ENCODE data around the gene ATXN1.

DNA sequence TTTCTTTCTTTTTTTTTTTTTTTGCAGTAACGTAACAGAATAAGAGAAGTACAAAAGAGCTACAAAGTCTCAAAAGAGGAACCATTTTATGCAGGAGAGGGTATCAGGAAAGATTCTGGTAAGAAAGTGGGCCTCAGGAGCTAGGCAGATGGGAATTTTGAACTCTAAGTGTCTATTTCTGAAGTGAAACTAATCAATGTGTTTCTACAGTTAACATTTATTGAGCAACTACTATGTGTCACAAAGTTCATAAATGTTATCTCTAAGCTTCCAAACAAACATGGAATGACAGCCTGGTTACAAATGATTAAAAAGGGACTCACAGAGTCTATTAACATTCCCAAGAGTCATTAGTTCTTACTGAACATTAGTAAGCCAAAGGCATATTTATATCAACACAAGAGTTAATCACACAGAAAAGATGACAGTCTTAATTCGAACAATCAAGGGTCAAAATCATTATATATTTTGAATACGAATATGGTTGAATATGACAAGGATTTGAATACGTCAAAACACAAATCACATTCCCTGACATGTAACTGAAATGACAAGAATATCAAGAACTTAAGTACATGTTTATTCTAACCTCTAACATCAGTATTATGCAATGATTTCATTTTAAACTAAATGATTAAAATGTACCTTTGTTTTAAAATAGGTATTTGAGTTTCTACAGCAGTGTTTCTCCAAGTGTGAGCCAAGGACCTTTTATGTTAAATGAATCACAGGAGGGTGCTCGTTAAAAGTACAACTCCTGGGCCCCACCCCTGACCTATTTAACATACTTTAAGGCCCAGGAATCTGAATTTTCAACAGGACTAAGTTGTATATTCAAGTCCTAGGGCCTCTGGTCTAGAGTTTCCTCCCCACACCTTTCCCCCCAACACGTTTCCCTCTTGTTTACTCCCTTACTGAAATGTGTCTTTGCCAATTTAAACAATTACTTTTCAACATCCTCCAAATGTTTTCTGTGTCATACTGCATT lies 89.7 kb downstream of the ATXN1 start:
- TF ChIP-seq, protein P1, sequence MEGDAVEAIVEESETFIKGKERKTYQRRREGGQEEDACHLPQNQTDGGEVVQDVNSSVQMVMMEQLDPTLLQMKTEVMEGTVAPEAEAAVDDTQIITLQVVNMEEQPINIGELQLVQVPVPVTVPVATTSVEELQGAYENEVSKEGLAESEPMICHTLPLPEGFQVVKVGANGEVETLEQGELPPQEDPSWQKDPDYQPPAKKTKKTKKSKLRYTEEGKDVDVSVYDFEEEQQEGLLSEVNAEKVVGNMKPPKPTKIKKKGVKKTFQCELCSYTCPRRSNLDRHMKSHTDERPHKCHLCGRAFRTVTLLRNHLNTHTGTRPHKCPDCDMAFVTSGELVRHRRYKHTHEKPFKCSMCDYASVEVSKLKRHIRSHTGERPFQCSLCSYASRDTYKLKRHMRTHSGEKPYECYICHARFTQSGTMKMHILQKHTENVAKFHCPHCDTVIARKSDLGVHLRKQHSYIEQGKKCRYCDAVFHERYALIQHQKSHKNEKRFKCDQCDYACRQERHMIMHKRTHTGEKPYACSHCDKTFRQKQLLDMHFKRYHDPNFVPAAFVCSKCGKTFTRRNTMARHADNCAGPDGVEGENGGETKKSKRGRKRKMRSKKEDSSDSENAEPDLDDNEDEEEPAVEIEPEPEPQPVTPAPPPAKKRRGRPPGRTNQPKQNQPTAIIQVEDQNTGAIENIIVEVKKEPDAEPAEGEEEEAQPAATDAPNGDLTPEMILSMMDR (IDR thresholded peaks at IDR 0.05), result no peak
- TF ChIP-seq SP1 (CRISPR knock-in tag; conservative IDR thresholded peaks at IDR 0.05) (no peak), ESRRA (CRISPR knock-in tag; IDR thresholded peaks at IDR 0.05; ENCODE audit: borderline replicate concordance) (no peak), CREM (CRISPR knock-in tag; IDR thresholded peaks at IDR 0.05) (no peak), ATF3 (CRISPR knock-in tag; conservative IDR thresholded peaks at IDR 0.05) (no peak), CREB1 (CRISPR knock-in tag; IDR thresholded peaks at IDR 0.05) (no peak), ERG (CRISPR knock-in tag; IDR thresholded peaks at IDR 0.05) (no peak), FOXJ3 (CRISPR knock-in tag; IDR thresholded peaks at IDR 0.05; ENCODE audit: borderline replicate concordance) (no peak), ZNF138 (CRISPR knock-in tag; conservative IDR thresholded peaks at IDR 0.05) (no peak)
- TF ChIP-seq, protein P2, sequence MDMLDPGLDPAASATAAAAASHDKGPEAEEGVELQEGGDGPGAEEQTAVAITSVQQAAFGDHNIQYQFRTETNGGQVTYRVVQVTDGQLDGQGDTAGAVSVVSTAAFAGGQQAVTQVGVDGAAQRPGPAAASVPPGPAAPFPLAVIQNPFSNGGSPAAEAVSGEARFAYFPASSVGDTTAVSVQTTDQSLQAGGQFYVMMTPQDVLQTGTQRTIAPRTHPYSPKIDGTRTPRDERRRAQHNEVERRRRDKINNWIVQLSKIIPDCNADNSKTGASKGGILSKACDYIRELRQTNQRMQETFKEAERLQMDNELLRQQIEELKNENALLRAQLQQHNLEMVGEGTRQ (CRISPR knock-in tag; IDR thresholded peaks at IDR 0.05), result no peak
- TF ChIP-seq, protein P3, sequence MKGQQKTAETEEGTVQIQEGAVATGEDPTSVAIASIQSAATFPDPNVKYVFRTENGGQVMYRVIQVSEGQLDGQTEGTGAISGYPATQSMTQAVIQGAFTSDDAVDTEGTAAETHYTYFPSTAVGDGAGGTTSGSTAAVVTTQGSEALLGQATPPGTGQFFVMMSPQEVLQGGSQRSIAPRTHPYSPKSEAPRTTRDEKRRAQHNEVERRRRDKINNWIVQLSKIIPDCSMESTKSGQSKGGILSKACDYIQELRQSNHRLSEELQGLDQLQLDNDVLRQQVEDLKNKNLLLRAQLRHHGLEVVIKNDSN (CRISPR knock-in tag; IDR thresholded peaks at IDR 0.05), result no peak
- TF ChIP-seq, protein P4, sequence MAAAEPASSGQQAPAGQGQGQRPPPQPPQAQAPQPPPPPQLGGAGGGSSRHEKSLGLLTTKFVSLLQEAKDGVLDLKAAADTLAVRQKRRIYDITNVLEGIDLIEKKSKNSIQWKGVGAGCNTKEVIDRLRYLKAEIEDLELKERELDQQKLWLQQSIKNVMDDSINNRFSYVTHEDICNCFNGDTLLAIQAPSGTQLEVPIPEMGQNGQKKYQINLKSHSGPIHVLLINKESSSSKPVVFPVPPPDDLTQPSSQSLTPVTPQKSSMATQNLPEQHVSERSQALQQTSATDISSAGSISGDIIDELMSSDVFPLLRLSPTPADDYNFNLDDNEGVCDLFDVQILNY (CRISPR knock-in tag; IDR thresholded peaks at IDR 0.05), result no peak

Measured in WTC11 (cell line).